DMS153 treated with DMSO at 0.1 percent for 48 hours (cell line): ENCODE data around the gene STAT5A.
A peak's percentile ranks its signal among the peaks of the same experiment; 100 is the strongest.

Source experiments
- DNase-seq: peaks from one replicate; lab custom pipeline; 2025; ENCODE audit not compliant: unreplicated experiment; lab: John Stamatoyannopoulos, UW

STAT5A gene

DNA sequence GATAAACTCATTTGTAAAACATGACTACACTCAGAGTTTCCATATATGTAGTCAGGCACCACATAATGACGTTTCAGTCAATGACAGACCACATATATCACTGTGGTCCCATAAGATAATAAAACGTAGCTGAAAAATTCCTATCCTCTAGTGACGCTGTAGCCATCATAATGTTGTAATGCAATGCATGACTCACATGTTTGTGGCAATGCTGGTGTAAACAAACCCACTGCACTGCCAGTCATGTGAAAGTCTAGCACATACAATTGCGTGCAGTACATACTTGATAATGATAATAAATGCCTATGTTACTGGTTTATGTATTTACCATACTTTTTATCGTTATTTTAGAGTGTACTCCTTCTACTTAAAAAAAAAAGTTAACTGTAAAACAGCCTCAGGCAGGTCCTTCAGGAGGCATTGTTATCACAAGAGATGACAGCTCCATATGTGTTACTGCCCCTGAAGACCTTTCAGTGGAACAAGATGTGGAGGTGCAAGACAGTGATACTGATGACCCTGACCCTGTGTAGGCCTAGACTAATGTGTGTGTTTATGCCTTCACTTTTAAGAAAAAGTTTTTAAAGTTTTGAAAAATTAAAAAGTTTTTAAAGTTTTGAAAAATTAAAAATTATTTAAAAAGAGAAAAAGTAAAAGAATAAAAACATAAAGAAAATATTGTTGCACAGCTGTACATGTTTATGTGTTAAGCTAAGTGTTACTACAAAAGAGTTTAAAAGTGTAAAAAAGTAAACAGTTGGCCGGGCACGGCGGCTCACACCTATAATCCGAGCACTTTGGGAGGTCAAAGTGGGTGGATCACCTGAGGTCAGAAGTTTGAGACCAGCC, 21.2 kb upstream of the STAT5A start:
- no peak for DNase-seq

DNA sequence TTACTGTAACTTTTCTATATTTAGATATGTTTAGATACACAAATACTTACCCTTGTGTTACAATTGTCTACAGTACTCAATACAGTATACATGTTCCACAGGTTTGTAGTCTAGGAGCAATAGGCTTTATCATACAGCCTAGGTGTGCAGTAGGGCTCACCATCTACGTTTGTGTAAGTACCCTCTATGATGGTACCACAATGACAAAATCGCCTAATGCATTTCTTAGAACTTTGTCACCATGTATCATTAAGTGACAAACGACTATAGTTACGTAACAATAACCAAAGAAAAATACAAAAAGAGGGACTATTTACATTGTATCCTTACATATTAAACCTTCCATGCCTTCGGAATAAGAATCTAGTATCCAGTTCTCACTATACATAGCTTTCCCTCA, 20.1 kb upstream of the STAT5A start:
- DNase-seq, result no peak

- no peak for DNase-seq
These were observed 18.1 kb upstream of the STAT5A start for GRCh38 chr17:42270170-42270535.

DNA sequence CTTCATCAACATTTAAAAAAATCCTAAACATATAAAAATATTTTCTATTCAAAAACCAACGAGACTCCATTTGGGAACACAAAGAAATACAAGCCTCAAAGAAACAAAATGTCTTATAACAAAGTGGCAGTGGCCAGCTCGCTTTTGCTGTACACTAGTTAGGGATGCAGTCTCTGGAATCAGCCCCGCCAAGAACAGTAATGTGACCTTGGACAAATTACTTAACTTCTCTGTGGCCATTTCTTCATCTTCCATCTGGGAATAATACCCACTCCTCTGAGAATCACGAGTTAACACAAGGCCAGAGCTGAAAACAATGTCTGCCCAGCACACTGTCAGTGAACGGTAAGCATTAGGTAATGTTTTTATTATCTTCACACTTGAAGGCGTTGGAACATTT, 17.7 kb upstream of the STAT5A start:
- no peak for DNase-seq

- no peak for DNase-seq
These were observed 17.1 kb upstream of the STAT5A start for GRCh38 chr17:42271006-42271778.

DNA sequence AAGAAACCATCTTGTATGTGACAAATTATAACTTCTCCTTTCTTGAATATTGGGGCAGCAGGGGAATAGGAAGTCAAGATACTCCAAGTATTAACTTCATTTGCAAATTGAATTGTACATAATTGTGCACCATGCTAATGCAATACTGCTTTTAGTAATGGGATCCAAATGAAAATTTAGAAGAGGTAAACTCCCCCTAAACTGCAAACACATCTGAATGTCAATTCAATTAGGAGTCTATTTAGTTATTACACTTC, 16.6 kb upstream of the STAT5A start:
- DNase-seq, result no peak

DNA sequence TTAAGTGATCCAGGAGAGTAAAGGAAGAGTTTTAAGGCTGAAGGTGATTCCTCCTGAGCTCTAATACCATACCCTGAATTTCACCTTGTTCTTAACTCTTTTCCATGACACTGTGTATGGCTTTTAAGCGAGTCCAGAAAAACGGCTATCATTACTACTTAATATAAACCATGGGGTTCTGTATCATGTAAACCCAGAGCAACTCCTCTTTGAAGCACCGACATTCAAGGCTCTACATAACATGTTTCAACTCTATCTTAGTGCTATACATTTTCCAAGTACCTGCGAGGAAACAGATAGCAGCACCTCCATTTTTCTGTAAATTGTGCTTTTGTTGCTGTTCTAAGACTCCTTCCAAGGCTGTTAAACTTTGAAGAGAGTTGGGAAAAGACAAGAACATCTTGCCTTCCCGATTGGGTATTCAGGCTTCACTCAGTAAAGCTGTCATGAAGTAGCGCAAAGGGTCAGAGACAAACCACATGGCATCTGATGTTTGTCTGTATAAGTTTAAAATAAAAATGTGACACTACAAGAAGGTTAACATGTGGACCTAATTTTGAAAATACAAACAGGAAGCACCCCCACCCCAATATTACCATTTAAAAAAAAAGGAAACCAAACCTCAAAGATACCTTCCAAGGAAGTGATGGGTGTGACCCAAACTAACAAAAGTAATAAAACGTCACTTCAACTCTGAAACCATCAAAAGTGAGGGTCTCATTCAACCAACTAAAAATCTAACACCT, 16.0 kb upstream of the STAT5A start:
- no peak for DNase-seq

- no peak for DNase-seq
These were observed 14.6 kb upstream of the STAT5A start for GRCh38 chr17:42273474-42274252.

GRCh38 chr17:42274253-42274542, 14.1 kb upstream of the STAT5A start:
- DNase-seq, result no peak

DNA sequence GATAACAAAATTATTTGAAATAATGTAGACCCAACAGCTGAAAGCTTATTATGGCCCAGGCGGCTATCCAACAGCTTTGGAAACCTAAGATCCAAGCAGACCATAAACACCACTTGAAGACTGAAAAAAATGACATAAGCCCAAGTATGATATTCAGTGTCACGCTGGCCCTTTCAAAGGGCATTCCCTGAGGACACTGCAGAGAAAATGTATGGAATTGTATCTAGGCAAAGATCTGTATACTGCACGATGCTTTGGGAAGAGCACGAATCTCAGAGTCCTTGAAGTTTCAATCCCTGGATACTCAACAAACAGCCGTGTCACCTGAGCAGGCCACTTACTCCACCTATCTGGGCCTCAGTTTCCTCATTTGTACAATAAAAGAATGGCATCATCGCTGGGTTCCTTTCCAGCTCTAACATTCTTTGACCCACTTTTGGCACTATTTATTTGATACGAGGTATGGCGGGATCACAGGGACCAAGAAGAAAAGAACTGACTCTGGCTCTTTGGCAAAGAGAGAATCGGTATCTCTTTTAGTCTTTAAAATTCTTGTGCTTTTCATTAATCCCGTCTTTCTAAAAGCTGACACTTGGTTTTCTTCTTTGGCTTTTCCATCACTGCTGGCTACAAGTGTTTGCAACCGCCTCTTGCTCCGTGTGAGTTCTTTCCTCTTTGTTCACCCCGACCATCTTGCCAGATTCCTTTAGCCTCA, 13.3 kb upstream of the STAT5A start:
- DNase-seq, result no peak

DNA sequence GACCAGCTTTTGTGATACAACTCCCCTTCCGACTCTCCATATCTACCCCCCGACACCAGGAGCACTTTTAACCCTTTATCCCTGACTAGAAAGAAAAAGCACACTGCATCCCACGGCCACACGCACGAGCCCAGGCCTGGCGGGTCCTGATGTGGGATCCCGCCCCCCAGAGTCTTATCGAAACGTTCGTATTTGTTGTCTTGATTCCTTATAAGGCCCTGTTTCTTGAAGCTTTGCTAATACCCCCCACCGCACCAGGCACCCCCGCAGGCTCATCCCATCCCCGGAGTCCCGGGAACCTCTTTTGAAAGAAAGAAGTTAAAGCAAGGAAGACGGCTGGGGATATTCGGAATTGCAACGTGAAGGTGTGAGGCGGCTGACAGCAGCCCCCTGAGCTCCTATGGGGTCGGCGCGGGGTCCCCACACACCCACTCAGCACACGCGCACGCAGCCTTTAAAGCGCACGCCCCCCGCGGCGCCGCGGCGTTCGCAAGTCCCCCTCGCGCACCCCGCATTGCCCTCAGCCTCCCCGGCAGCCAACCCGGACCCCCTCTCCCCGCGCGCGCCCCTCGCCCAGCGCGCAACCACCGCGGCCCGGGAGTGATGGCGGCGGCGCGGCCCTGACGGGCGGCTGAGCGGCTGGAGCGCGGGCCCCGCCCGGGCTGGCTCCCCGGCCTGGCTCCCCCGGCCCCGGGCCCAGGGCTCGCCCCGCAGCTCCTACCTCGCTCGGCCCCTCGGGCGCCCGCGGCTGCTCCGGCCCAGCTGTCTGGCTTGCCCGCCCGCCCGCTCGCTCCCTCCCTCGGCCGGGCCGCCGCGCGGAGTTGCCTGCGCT, 12.6 kb upstream of the STAT5A start:
- DNase-seq, result no peak

GRCh38 chr17:42276359-42276608, 12.0 kb upstream of the STAT5A start, which contains the start of gene STAT5B:
STAT5B (minus strand) TSS chr17:42276391; CDS start chr17:42232127, 44,264 bp downstream.
- no peak for DNase-seq

DNA sequence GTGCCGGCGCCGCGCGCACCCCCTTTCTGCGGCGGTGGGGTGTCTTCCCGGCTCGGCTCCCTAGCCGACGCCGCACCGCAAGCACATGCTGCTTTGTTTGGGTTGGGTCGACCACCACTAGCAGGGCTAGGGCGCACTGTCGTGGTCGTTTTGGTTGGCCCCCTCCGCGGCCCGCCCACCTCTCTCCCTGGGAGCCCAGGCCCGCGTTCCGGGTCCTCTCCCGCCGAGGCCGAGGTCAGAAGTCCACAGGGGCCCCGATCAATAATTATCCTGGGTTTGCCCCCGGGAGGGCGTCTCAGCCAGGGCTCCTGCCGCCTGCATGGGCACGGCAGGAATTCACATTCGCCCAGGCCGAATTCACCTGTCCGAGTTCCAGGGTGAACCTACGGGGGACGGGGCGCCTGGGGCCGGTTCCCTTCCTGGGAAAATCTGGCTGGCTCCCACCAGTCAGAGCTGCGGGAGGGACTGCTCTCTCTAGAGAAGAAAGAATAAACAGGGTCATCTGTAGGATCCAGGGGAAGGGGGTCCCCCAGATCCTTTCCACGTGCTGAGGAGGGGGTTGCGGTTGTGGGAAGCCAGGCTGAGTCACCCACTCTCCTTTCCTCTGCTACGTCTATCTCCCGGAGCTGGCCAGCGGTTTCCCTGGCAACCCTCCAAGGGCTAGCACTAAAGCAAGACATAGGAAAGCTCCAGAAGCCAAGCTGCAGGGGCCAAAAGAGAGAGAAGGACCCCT, 11.5 kb upstream of the STAT5A start:
- peak; percentile 7 for DNase-seq

- no peak for DNase-seq
These were observed 11.0 kb upstream of the STAT5A start for GRCh38 chr17:42277342-42277712.

GRCh38 chr17:42279776-42280630, 8.3 kb upstream of the STAT5A start:
- DNase-seq, result no peak

GRCh38 chr17:42281571-42282096, 6.7 kb upstream of the STAT5A start:
- DNase-seq, result peak; percentile 30

DNA sequence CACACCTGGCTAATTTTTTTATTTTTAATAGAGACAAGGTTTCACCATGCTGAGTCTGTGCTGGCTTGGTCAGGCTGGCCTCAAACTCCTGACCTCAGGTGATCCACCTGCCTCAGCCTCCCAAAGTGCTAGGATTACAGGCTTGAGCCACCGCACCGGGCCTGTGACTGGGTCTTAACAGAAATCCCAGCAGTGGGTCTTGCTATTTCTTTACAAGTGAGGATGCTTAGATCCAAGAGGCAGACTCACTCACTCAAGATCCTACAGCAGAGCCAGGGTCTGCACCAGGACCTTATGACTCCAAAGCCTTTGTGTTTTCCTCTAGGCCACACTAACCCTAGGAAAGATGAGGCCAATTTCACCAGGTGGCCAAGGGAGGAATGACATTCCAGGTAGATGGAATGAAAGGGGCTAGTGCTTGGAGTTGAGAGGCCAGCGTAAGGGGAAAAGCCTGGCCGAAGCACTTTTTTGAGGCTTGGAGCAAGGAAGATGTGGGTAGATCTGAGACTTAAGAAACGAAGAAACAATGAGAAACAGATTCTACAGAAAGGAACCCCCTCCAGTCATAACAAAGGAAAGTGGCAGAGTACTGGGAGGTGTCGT, 5.7 kb upstream of the STAT5A start:
- DNase-seq, result no peak
